PFSK-1 (cell line): ENCODE measurements around the gene IL1R1.

Experiments used
- FOXP2 ChIP-seq: optimal IDR thresholded peaks from 2 replicates; pipeline ENCODE3; 2011; ENCODE audit warnings: borderline replicate concordance, control low read depth, inconsistent platforms; ENCODE audit not compliant: insufficient read depth; ENCODE audit errors: extremely low read length, extremely low read depth
- POLR2AphosphoS5 ChIP-seq: IDR thresholded peaks from 2 replicates; pipeline ENCODE4 v1.6.1; 2012; ENCODE audit warnings: low read depth, mild to moderate bottlenecking, control low read depth, low read length, moderate library complexity
- REST ChIP-seq, 2 experiments: IDR thresholded peaks; 2 replicates each; pipeline versions ENCODE4 v1.6.1 to v1.8.0; 2011 to 2012; ENCODE audit warnings: low read depth in 2 of 2, low read length in 2 of 2, control low read depth in 1 of 2, inconsistent platforms in 1 of 2, mild to moderate bottlenecking in 1 of 2, moderate library complexity in 1 of 2; ENCODE audit not compliant: insufficient read depth in 1 of 2
- SIN3A ChIP-seq: IDR thresholded peaks from 2 replicates; pipeline ENCODE4 v1.6.1; 2012; ENCODE audit warnings: mild to moderate bottlenecking, low read length, moderate library complexity, borderline replicate concordance; ENCODE audit not compliant: insufficient read depth
- TAF1 ChIP-seq: IDR thresholded peaks from 2 replicates; pipeline ENCODE4 v1.6.1; 2012; ENCODE audit warnings: low read length, control low read depth, borderline replicate concordance; ENCODE audit not compliant: insufficient read depth

The IL1R1 gene

GRCh38 chr2:102109016-102109415, 33.5 kb upstream of the IL1R1 start:
- TF ChIP-seq FOXP2 = no peak

- no peak for TF ChIP-seq REST (IDR thresholded peaks at IDR 0.05; ENCODE audit: insufficient read depth in 1 of 2, low read depth in 2 of 2, low read length in 2 of 2)
Observed at GRCh38 chr2:102110171-102110570, 32.4 kb upstream of the IL1R1 start.

- TF ChIP-seq TAF1 = no peak
- TF ChIP-seq SIN3A = no peak
- no peak for TF ChIP-seq FOXP2
Observed at GRCh38 chr2:102110596-102111334, 31.8 kb upstream of the IL1R1 start.

GRCh38 chr2:102111823-102112222, 30.7 kb upstream of the IL1R1 start:
- no peak for TF ChIP-seq POLR2AphosphoS5
- no peak for TF ChIP-seq REST (IDR thresholded peaks at IDR 0.05; ENCODE audit: insufficient read depth in 1 of 2, low read depth in 2 of 2, low read length in 2 of 2)

GRCh38 chr2:102112271-102112670, 30.3 kb upstream of the IL1R1 start:
- TF ChIP-seq POLR2AphosphoS5 (no peak), FOXP2 (no peak), REST (IDR thresholded peaks at IDR 0.05; ENCODE audit: insufficient read depth in 1 of 2, low read depth in 2 of 2, low read length in 2 of 2) (no peak), TAF1 (no peak), SIN3A (no peak)

GRCh38 chr2:102112692-102113665, 29.6 kb upstream of the IL1R1 start:
- TF ChIP-seq TAF1 (no peak), SIN3A (no peak), POLR2AphosphoS5 (no peak), FOXP2 (no peak), REST (IDR thresholded peaks at IDR 0.05; ENCODE audit: insufficient read depth in 1 of 2, low read depth in 2 of 2, low read length in 2 of 2) (no peak)
